Endothelial cell of umbilical vein (primary cell): Measurements from ENCODE around the gene HMCN1.

Source experiments
- CTCF ChIP-seq, 2 donors: IDR thresholded peaks; 1 replicate in 1 of 2; 2 replicates in 1 of 2; pipeline ENCODE4 v1.5.1; 2011; ENCODE audit warnings: low read length in 2 of 2, mild to moderate bottlenecking in 2 of 2, moderate library complexity in 2 of 2, control low read depth in 1 of 2, inconsistent platforms in 1 of 2, low read depth in 1 of 2; ENCODE audit not compliant: insufficient read depth in 1 of 2; ENCODE audit errors: extremely low read depth in 1 of 2
- EZH2 ChIP-seq: IDR thresholded peaks from 2 replicates; pipeline ENCODE4 v1.6.1; 2012; ENCODE audit warnings: borderline replicate concordance, low read depth, mild to moderate bottlenecking, moderate library complexity, low read length, inconsistent platforms; ENCODE audit not compliant: severe bottlenecking
- GATA2 ChIP-seq: IDR thresholded peaks from 2 replicates; pipeline ENCODE4 v1.7.0; 2011; ENCODE audit warnings: low read depth, mild to moderate bottlenecking, moderate library complexity, mixed read lengths, low read length; ENCODE audit not compliant: insufficient read length, insufficient read depth
- JUN ChIP-seq: IDR thresholded peaks from 2 replicates; pipeline ENCODE4 v1.6.1; 2011; ENCODE audit warnings: borderline replicate concordance, low read depth; ENCODE audit not compliant: insufficient read length, insufficient read depth
- MAX ChIP-seq: IDR thresholded peaks from 2 replicates; pipeline ENCODE4 v1.6.1; 2011; ENCODE audit not compliant: insufficient read depth, insufficient read length
- MYC ChIP-seq: IDR thresholded peaks from one replicate; pipeline ENCODE4 v1.6.1; 2011; ENCODE audit warnings: mild to moderate bottlenecking, low read depth, low read length
- POLR2A ChIP-seq: IDR thresholded peaks from 2 replicates; pipeline ENCODE4 v1.6.1; 2012; ENCODE audit warnings: low read depth, mild to moderate bottlenecking, control low read depth, low read length
- POLR2AphosphoS5 ChIP-seq: IDR thresholded peaks from 2 replicates; pipeline ENCODE4 v1.6.1; 2012; ENCODE audit warnings: low read depth, mild to moderate bottlenecking, control low read depth, low read length, moderate library complexity; ENCODE audit not compliant: insufficient read depth

- TF ChIP-seq GATA2 (no peak), CTCF (IDR thresholded peaks at IDR 0.05; ENCODE audit: extremely low read depth in 1 of 2, insufficient read depth in 1 of 2, low read depth in 1 of 2, low read length in 2 of 2) (no peak), POLR2A (no peak), MYC (no peak), MAX (no peak), EZH2 (no peak), POLR2AphosphoS5 (no peak), JUN (no peak)
Measured at GRCh38 chr1:185973645-185974044, 239.5 kb downstream of the HMCN1 start.
